ENCODE measurements around the gene EFNA2.
"Not testable (repeated sequence)": the region's sequence is repeated elsewhere in the genome, so short reads cannot be mapped to it uniquely, and the experiment has no call there.

The EFNA2 gene

GRCh38 chr19:1318678-1319471 is 33.2 kb downstream of the EFNA2 start:
- no peak for DNase-seq (ENCODE audit: low read depth, low spot score)

- not testable (repeated sequence) for DNase-seq (ENCODE audit: low read depth, low spot score)
Measured at GRCh38 chr19:1320282-1320650, 34.6 kb downstream of the EFNA2 start.

GRCh38 chr19:1321539-1321938 is 35.9 kb downstream of the EFNA2 start:
- DNase-seq (ENCODE audit: low read depth, low spot score), result no peak

GRCh38 chr19:1322198-1322981 is 36.7 kb downstream of the EFNA2 start:
- no peak for DNase-seq (ENCODE audit: low read depth, low spot score)

- no peak for DNase-seq (ENCODE audit: low read depth, low spot score)
Measured at GRCh38 chr19:1324249-1324805, 38.7 kb downstream of the EFNA2 start.

GRCh38 chr19:1324806-1325567 is 39.3 kb downstream of the EFNA2 start:
- no peak for DNase-seq (ENCODE audit: low read depth, low spot score)

- no peak for DNase-seq (ENCODE audit: low read depth, low spot score)
Measured at GRCh38 chr19:1325568-1326294, 40.1 kb downstream of the EFNA2 start.

- DNase-seq (ENCODE audit: low read depth, low spot score), result no peak
Measured at GRCh38 chr19:1327125-1327524, 41.5 kb downstream of the EFNA2 start.

GRCh38 chr19:1332208-1332607 is 46.5 kb downstream of the EFNA2 start:
- DNase-seq (ENCODE audit: low read depth, low spot score), result not testable (repeated sequence)

- DNase-seq (ENCODE audit: low read depth, low spot score), result no peak
Measured at GRCh38 chr19:1336079-1336684, 50.5 kb downstream of the EFNA2 start.

- DNase-seq (ENCODE audit: low read depth, low spot score), result no peak
Measured at GRCh38 chr19:1340681-1341469, 55.2 kb downstream of the EFNA2 start.

GRCh38 chr19:1343041-1343440 is 57.4 kb downstream of the EFNA2 start:
- DNase-seq (ENCODE audit: low read depth, low spot score), result no peak

GRCh38 chr19:1349211-1349610 is 63.5 kb downstream of the EFNA2 start:
- DNase-seq (ENCODE audit: low read depth, low spot score), result no peak

GRCh38 chr19:1350867-1351266 is 65.2 kb downstream of the EFNA2 start:
- no peak for DNase-seq (ENCODE audit: low read depth, low spot score)
